IPS DF 6.9 (cell line): ENCODE results near the gene VPS4A.
A peak's percentile ranks its signal among the peaks of the same experiment; 100 is the strongest.

Experiments
- DNase-seq: peaks from one replicate; pipeline ENCODE4 v3.0.0-alpha.2; 2013; ENCODE audit warnings: low read depth, low spot score
- H3K27ac ChIP-seq: one replicate; pipeline ENCODE4 v1.5.1; 2013; ENCODE audit warnings: low read length, control low read depth
- H3K27me3 ChIP-seq: 2 replicates; pipeline ENCODE4 v1.6.1; 2013; ENCODE audit warnings: mild to moderate bottlenecking, low read length; ENCODE audit not compliant: control insufficient read depth, insufficient read depth
- H3K36me3 ChIP-seq: 2 replicates; pipeline ENCODE4 v1.6.1; 2013; ENCODE audit warnings: low read length; ENCODE audit not compliant: control insufficient read depth, insufficient read depth
- H3K4me1 ChIP-seq: 2 replicates; pipeline ENCODE4 v1.6.1; 2013; ENCODE audit warnings: low read length; ENCODE audit not compliant: control insufficient read depth, insufficient read depth
- H3K4me3 ChIP-seq: 2 replicates; pipeline ENCODE4 v1.5.1; 2013; ENCODE audit warnings: mild to moderate bottlenecking, low read length
- H3K9me3 ChIP-seq: 2 replicates; pipeline ENCODE4 v1.6.1; 2013; ENCODE audit warnings: low read length, inconsistent platforms; ENCODE audit not compliant: control insufficient read depth, insufficient read depth
- WGBS: extraction: QIAGEN DNeasy Blood & Tissue Kit; methylation state at CpG from one replicate; pipeline ENCODE4 v1.1.7; 2013; ENCODE audit warnings: mixed read lengths, missing lambda C conversion rate; ENCODE audit not compliant: insufficient read length, insufficient coverage; 5-methylcytosine and 5-hydroxymethylcytosine counted together

Gene VPS4A

GRCh38 chr16:69327585-69328310, 16.6 kb downstream of the VPS4A start:
- no peaks in the 10 kb centered on the region for H3K9me3 ChIP-seq
- DNase-seq: no peak
- WGBS: no CpG with 5 or more reads among the region's 14 CpGs
- H3K4me3 ChIP-seq: no peak overlapping the region
- H3K27me3 ChIP-seq: no peaks in the 10 kb centered on the region
- H3K27ac ChIP-seq: no peak overlapping the region
- peaks cover 17% of the 10 kb centered on the region; the same call in 1 of the 2 replicates for H3K36me3 ChIP-seq
- no peaks in the 10 kb centered on the region for H3K4me1 ChIP-seq

GRCh38 chr16:69328854-69329316, 17.7 kb downstream of the VPS4A start:
- H3K27ac ChIP-seq: no peak overlapping the region
- DNase-seq: no peak
- no peak overlapping the region; the same call in 1 of the 2 replicates for H3K4me3 ChIP-seq
- no CpG with 5 or more reads among the region's 10 CpGs for WGBS
- H3K4me1 ChIP-seq: no peaks in the 10 kb centered on the region
- H3K36me3 ChIP-seq: peaks cover 15% of the 10 kb centered on the region; the same call in 1 of the 2 replicates
- H3K27me3 ChIP-seq: no peaks in the 10 kb centered on the region
- no peaks in the 10 kb centered on the region for H3K9me3 ChIP-seq

GRCh38 chr16:69329369-69330285, 18.5 kb downstream of the VPS4A start:
- Histone ChIP-seq H3K36me3 (peaks cover 21% of the 10 kb centered on the region), H3K4me1 (no peaks in the 10 kb centered on the region), H3K4me3 (peak overlapping the region; percentile 79), H3K27me3 (no peaks in the 10 kb centered on the region), H3K27ac (no peak overlapping the region), H3K9me3 (no peaks in the 10 kb centered on the region)
- WGBS: no CpG with 5 or more reads among the region's 77 CpGs
- no peak for DNase-seq

GRCh38 chr16:69330286-69331109, 19.3 kb downstream of the VPS4A start, which contains the start of gene PDF:
TSS of gene PDF (minus strand) at chr16:69330588. CDS start at chr16:69330570, 18 bp downstream.
- H3K4me1 ChIP-seq: no peaks in the 10 kb centered on the region
- H3K36me3 ChIP-seq: peaks cover 28% of the 10 kb centered on the region
- no peaks in the 10 kb centered on the region for H3K27me3 ChIP-seq
- no peaks in the 10 kb centered on the region for H3K9me3 ChIP-seq
- H3K4me3 ChIP-seq: peak within 1 kb of the TSS; percentile 79
- H3K27ac ChIP-seq: no peak within 1 kb of the TSS
- DNase-seq: peak; percentile 78
- no CpG with 5 or more reads among the region's 93 CpGs for WGBS

- no peaks in the 10 kb centered on the region for H3K9me3 ChIP-seq
- no peaks in the 10 kb centered on the region; the same call in 1 of the 2 replicates for H3K4me1 ChIP-seq
- WGBS: no CpG with 5 or more reads among the region's 9 CpGs
- H3K36me3 ChIP-seq: peaks cover 20% of the 10 kb centered on the region
- no peak overlapping the region for H3K4me3 ChIP-seq
- H3K27ac ChIP-seq: no peak overlapping the region
- DNase-seq: no peak
- H3K27me3 ChIP-seq: no peaks in the 10 kb centered on the region
Measured at GRCh38 chr16:69334696-69335095, 23.5 kb downstream of the VPS4A start.

- H3K27ac ChIP-seq: no peak overlapping the region
- WGBS: no CpG with 5 or more reads among the region's 46 CpGs
- H3K36me3 ChIP-seq: peaks cover 22% of the 10 kb centered on the region
- peak overlapping the region; percentile 65 for H3K4me3 ChIP-seq
- no peak for DNase-seq
- peaks cover 1% of the 10 kb centered on the region; the same call in 1 of the 2 replicates for H3K4me1 ChIP-seq
- H3K27me3 ChIP-seq: no peaks in the 10 kb centered on the region
- H3K9me3 ChIP-seq: no peaks in the 10 kb centered on the region
Measured at GRCh38 chr16:69338557-69339288, 27.6 kb downstream of the VPS4A start.

GRCh38 chr16:69339289-69340094, 28.3 kb downstream of the VPS4A start, which contains the start of the genes COG8 and NIP7:
TSS of gene COG8 (minus strand) at chr16:69339564. CDS start at chr16:69339552, 12 bp downstream.
TSS of gene NIP7 (plus strand) at chr16:69339772. CDS start at chr16:69339830, 58 bp downstream.
- peak; percentile 97 for DNase-seq
- peaks cover 14% of the 10 kb centered on the region for H3K36me3 ChIP-seq
- no peaks in the 10 kb centered on the region for H3K9me3 ChIP-seq
- H3K27me3 ChIP-seq: no peaks in the 10 kb centered on the region
- peaks cover 1% of the 10 kb centered on the region; the same call in 1 of the 2 replicates for H3K4me1 ChIP-seq
- WGBS: no CpG with 5 or more reads among the region's 77 CpGs
- H3K4me3 ChIP-seq: peak within 1 kb of the TSS; percentile 65
- H3K27ac ChIP-seq: no peak within 1 kb of the TSS

- H3K27me3 ChIP-seq: no peaks in the 10 kb centered on the region
- peaks cover 8% of the 10 kb centered on the region for H3K36me3 ChIP-seq
- DNase-seq: no peak
- H3K4me1 ChIP-seq: peaks cover 1% of the 10 kb centered on the region; the same call in 1 of the 2 replicates
- peak overlapping the region; percentile 65 for H3K4me3 ChIP-seq
- no CpG with 5 or more reads among the region's 16 CpGs for WGBS
- no peaks in the 10 kb centered on the region for H3K9me3 ChIP-seq
- no peak overlapping the region for H3K27ac ChIP-seq
Measured at GRCh38 chr16:69340095-69340644, 29.0 kb downstream of the VPS4A start.
